RCC 7860 (cell line): ENCODE data around the gene GRIK4.

Experiments used
- DNase-seq: peaks from one replicate; pipeline ENCODE4 v3.0.0-alpha.2; 2015; ENCODE audit warnings: low spot score
- FAIRE-seq: peaks from 2 replicates; lab custom pipeline; 2012; peaks lifted over from hg19 to GRCh38; lab: Jason Lieb, UNC

The GRIK4 gene

GRCh38 chr11:120524536-120525085, 13.1 kb downstream of the GRIK4 start:
- no peak for FAIRE-seq

GRCh38 chr11:120525261-120526171, 14.0 kb downstream of the GRIK4 start:
- DNase-seq: no peak

More at GRCh38 chr11:120524536-120525085, 13.1 kb downstream of the GRIK4 start:
- DNase-seq: no peak

GRCh38 chr11:120526241-120526640, 14.7 kb downstream of the GRIK4 start:
- DNase-seq (no peak), FAIRE-seq (no peak)

More at GRCh38 chr11:120525261-120526171, 14.0 kb downstream of the GRIK4 start:
- no peak for FAIRE-seq

- DNase-seq (no peak), FAIRE-seq (no peak)
Measured at GRCh38 chr11:120527111-120527761, 15.7 kb downstream of the GRIK4 start.

GRCh38 chr11:120528749-120529148, 17.2 kb downstream of the GRIK4 start:
- no peak for DNase-seq
- FAIRE-seq: no peak

- FAIRE-seq: no peak
- DNase-seq: no peak
Measured at GRCh38 chr11:120529214-120529613, 17.7 kb downstream of the GRIK4 start.

- no peak for DNase-seq
- FAIRE-seq: no peak
Measured at GRCh38 chr11:120529911-120530310, 18.4 kb downstream of the GRIK4 start.

GRCh38 chr11:120532082-120532831, 20.7 kb downstream of the GRIK4 start:
- FAIRE-seq (no peak), DNase-seq (no peak)

GRCh38 chr11:120532832-120533196, 21.3 kb downstream of the GRIK4 start:
- DNase-seq: no peak
- no peak for FAIRE-seq

GRCh38 chr11:120536091-120536796, 24.7 kb downstream of the GRIK4 start:
- FAIRE-seq (no peak), DNase-seq (no peak)

GRCh38 chr11:120536797-120537169, 25.2 kb downstream of the GRIK4 start:
- DNase-seq: no peak
- no peak for FAIRE-seq

- no peak for FAIRE-seq
- DNase-seq: no peak
Measured at GRCh38 chr11:120537996-120538395, 26.4 kb downstream of the GRIK4 start.

- no peak for FAIRE-seq
- no peak for DNase-seq
Measured at GRCh38 chr11:120538707-120539106, 27.2 kb downstream of the GRIK4 start.

- DNase-seq (peak; percentile 75), FAIRE-seq (peak; percentile 73)
Measured at GRCh38 chr11:120539667-120540369, 28.3 kb downstream of the GRIK4 start.

- DNase-seq: no peak
- no peak for FAIRE-seq
Measured at GRCh38 chr11:120540744-120541465, 29.4 kb downstream of the GRIK4 start.

- no peak for DNase-seq
- no peak for FAIRE-seq
Measured at GRCh38 chr11:120543521-120544215, 32.1 kb downstream of the GRIK4 start.

GRCh38 chr11:120545813-120546212, 34.3 kb downstream of the GRIK4 start:
- DNase-seq (no peak), FAIRE-seq (no peak)

GRCh38 chr11:120546312-120547205, 35.0 kb downstream of the GRIK4 start:
- DNase-seq: peak; percentile 88
- peak; percentile 92 for FAIRE-seq
